Measurements from ENCODE around the gene TRIAP1. TPM values are rescaled to one million over a fixed set of nuclear protein-coding genes. Genes with fewer than 3 reads are reported as not detected.

Gene TRIAP1
- total RNA-seq, 3 donors from 2014 or later: 10.2 to 21.3 (median 13.0) TPM

DNA sequence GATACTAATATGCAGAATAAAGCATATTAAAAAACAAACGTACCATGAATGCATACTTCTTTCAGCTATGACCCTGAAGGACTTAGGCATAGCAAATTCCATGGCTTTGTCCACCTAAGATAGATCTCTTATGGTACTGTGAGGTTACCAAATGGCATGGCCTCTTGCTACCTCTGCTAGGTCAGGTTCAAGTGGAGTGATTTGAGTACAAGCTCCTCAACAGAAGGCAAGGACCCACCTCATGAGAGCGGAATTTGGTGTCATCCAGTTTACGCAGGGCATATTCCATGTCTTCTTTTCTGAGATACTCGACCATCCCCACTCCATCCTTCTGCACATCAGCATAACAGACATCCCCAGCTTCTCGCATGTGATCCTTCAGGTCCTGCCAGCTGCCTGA lies 17.5 kb upstream of the TRIAP1 start:
- intact Hi-C loops (cut with DNase I; ENCODE audit: low total_unique reads): no loop called here
- no peak for TF ChIP-seq POLR2AphosphoS5 (IDR thresholded peaks at IDR 0.05)
- no peak for TF ChIP-seq POLR2A (IDR thresholded peaks at IDR 0.05)
- no peaks in the 10 kb centered on the region for H3K9me3 ChIP-seq

DNA sequence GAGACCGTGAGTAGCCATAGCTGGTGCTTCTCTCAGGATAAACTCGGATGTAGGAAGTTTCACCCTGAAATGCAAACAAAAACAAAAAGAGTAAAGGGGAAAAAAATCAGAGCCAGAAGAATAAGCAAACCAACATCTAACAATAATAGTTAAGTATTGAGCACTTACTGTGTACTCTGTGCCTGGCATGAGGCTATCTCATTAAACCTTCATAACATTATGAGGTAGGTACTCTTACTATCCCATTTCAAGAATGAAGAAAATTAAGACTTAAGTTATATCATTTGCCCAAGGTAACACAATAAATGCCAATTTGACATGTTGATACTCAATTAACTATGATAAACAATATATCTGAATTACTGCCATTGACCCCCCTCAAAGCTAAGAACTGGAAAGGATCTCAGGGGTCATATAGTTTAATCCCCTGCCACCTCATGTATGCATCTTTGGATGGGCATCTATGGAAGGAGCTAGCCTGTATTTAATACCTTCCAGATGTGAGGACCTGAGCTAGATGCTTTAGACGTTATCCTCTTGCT lies 16.0 kb upstream of the TRIAP1 start:
- peaks cover 8% of the 10 kb centered on the region for H3K36me3 ChIP-seq
- H3K9me3 ChIP-seq: no peaks in the 10 kb centered on the region
- TF ChIP-seq POLR2AphosphoS5 (IDR thresholded peaks at IDR 0.05) (no peak), POLR2A (IDR thresholded peaks at IDR 0.05) (no peak)
- TF ChIP-seq, protein P1, sequence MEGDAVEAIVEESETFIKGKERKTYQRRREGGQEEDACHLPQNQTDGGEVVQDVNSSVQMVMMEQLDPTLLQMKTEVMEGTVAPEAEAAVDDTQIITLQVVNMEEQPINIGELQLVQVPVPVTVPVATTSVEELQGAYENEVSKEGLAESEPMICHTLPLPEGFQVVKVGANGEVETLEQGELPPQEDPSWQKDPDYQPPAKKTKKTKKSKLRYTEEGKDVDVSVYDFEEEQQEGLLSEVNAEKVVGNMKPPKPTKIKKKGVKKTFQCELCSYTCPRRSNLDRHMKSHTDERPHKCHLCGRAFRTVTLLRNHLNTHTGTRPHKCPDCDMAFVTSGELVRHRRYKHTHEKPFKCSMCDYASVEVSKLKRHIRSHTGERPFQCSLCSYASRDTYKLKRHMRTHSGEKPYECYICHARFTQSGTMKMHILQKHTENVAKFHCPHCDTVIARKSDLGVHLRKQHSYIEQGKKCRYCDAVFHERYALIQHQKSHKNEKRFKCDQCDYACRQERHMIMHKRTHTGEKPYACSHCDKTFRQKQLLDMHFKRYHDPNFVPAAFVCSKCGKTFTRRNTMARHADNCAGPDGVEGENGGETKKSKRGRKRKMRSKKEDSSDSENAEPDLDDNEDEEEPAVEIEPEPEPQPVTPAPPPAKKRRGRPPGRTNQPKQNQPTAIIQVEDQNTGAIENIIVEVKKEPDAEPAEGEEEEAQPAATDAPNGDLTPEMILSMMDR (IDR thresholded peaks at IDR 0.05): no peak

More for the DNA sequence above, 17.5 kb upstream of the TRIAP1 start:
- H3K4me3 ChIP-seq: no peak overlapping the region
- peaks cover 8% of the 10 kb centered on the region for H3K36me3 ChIP-seq
- peaks cover 0 to 8% of the 10 kb centered on the region in 2 donors for H3K4me1 ChIP-seq
- H3K27me3 ChIP-seq: no peaks in the 10 kb centered on the region
- H3K27ac ChIP-seq: no peak overlapping the region
- no peak for DNase-seq (ENCODE audit: low spot score in 2 of 2)

DNA sequence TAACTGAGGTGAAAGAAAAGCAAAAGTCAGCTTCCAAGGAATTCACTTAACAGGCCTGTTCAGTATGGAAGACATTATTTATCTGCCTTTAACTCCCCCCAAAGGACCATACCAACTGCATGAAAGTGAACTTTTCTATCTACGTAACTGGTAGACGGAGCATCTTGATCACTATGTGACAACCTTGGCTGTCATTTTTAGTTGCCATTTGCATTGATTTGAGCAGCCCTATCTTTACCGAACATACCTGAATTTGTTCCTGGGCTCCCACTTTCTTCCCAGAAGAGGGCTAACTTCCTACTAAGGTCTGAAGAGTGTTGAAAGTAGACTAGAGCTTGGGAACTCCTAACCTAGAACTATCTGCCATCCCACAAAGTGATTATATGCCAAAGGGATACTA lies 14.0 kb upstream of the TRIAP1 start:
- no peaks in the 10 kb centered on the region for H3K27me3 ChIP-seq
- no peak for DNase-seq (ENCODE audit: low spot score in 2 of 2)
- no peaks in the 10 kb centered on the region for H3K9me3 ChIP-seq
- intact Hi-C loops (cut with DNase I; ENCODE audit: low total_unique reads): no loop called here
- H3K36me3 ChIP-seq: peaks cover 8% of the 10 kb centered on the region
- TF ChIP-seq, protein P1 (IDR thresholded peaks at IDR 0.05): no peak
- TF ChIP-seq POLR2A (IDR thresholded peaks at IDR 0.05) (no peak), POLR2AphosphoS5 (IDR thresholded peaks at IDR 0.05) (no peak)
- H3K4me1 ChIP-seq: no peaks in the 10 kb centered on the region
- H3K4me3 ChIP-seq: no peak overlapping the region
- H3K27ac ChIP-seq: no peak overlapping the region

More for the DNA sequence above, 16.0 kb upstream of the TRIAP1 start:
- no peak overlapping the region for H3K27ac ChIP-seq
- intact Hi-C loops (cut with DNase I; ENCODE audit: low total_unique reads): no loop called here
- no peak overlapping the region for H3K4me3 ChIP-seq
- H3K4me1 ChIP-seq: peaks cover 0 to 8% of the 10 kb centered on the region in 2 donors
- H3K27me3 ChIP-seq: no peaks in the 10 kb centered on the region
- no peak for DNase-seq (ENCODE audit: low spot score in 2 of 2)

- TF ChIP-seq POLR2A (IDR thresholded peaks at IDR 0.05) (no peak), POLR2AphosphoS5 (IDR thresholded peaks at IDR 0.05) (no peak)
- TF ChIP-seq, protein P1 (IDR thresholded peaks at IDR 0.05): no peak
- Histone ChIP-seq H3K27me3 (no peaks in the 10 kb centered on the region), H3K4me3 (no peak overlapping the region), H3K27ac (no peak overlapping the region), H3K4me1 (no peaks in the 10 kb centered on the region), H3K9me3 (no peaks in the 10 kb centered on the region), H3K36me3 (peaks cover 3% of the 10 kb centered on the region)
- intact Hi-C loops (cut with DNase I; ENCODE audit: low total_unique reads): no loop called here
- no peak for DNase-seq (ENCODE audit: low spot score in 2 of 2)
These were observed 10.9 kb upstream of the TRIAP1 start for GRCh38 chr12:120457133-120457532.

DNA sequence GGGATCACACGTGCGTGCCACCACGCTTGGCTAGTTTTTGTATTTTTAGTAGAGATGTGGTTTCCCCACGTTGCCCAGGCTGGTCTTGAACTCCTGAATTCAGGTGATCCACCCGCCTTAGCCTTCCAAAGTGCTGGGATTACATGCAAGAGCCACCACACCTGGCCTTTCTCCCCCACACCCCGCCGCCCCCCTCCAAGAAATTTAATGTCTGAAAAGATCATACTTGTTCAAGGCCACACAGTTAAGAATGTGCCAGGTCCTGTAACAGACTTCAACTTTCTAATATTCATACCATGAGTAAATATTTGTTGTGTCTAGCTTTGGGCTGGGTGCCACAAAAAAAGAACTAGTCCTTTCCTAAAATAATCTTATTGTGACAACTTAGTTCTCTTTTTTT lies 9.1 kb upstream of the TRIAP1 start:
- Histone ChIP-seq H3K4me3 (no peak overlapping the region), H3K36me3 (peaks cover 3% of the 10 kb centered on the region), H3K27ac (no peak overlapping the region), H3K9me3 (no peaks in the 10 kb centered on the region), H3K4me1 (no peaks in the 10 kb centered on the region), H3K27me3 (no peaks in the 10 kb centered on the region)
- intact Hi-C loops (cut with DNase I; ENCODE audit: low total_unique reads): no loop called here
- DNase-seq (ENCODE audit: low spot score in 2 of 2): no peak
- TF ChIP-seq POLR2AphosphoS5 (IDR thresholded peaks at IDR 0.05): no peak
- no peak for TF ChIP-seq POLR2A (IDR thresholded peaks at IDR 0.05)
- TF ChIP-seq, protein P1 (IDR thresholded peaks at IDR 0.05): no peak
